GM12864 (cell line): ENCODE results near the gene HS3ST4.
"Not testable (repeated sequence)": the region's sequence is repeated elsewhere in the genome, so short reads cannot be mapped to it uniquely, and the experiment has no call there.

Experiments
- DNase-seq: peaks from one replicate; pipeline ENCODE4 v3.0.0-alpha.2; 2011; ENCODE audit warnings: low read depth
- H3K4me3 ChIP-seq: 2 replicates; pipeline ENCODE4 v1.5.1; 2011; ENCODE audit warnings: mild to moderate bottlenecking, low read depth, low read length, control low read depth
- TF ChIP-seq, protein P1 (sequence below): IDR thresholded peaks from 2 replicates; pipeline ENCODE4 v1.5.1; 2011; ENCODE audit warnings: low read depth, mild to moderate bottlenecking, moderate library complexity, low read length, control low read depth, inconsistent platforms; ENCODE audit errors: missing control alignments

The HS3ST4 gene

DNA sequence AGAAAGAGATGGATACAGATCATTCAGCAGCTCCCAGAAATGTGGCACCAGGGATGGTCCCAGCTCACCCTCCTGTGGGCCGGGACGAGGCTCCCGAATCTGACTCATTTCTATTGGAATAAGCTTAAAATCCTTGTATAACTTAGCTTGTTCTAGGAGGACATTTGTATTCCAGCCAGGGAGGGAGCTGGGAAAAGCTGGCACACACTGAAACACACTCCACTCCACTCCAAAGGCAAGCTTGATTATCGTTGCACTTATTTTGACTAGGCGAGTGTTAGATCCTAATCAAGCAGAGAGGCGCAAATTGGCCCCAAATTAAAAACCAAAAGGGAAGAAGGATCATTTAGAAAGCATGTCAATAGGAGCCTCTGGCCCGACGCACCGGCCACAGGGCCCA is 339.5 kb downstream of the HS3ST4 start:
- H3K4me3 ChIP-seq = no peak overlapping the region
- TF ChIP-seq, protein P1, sequence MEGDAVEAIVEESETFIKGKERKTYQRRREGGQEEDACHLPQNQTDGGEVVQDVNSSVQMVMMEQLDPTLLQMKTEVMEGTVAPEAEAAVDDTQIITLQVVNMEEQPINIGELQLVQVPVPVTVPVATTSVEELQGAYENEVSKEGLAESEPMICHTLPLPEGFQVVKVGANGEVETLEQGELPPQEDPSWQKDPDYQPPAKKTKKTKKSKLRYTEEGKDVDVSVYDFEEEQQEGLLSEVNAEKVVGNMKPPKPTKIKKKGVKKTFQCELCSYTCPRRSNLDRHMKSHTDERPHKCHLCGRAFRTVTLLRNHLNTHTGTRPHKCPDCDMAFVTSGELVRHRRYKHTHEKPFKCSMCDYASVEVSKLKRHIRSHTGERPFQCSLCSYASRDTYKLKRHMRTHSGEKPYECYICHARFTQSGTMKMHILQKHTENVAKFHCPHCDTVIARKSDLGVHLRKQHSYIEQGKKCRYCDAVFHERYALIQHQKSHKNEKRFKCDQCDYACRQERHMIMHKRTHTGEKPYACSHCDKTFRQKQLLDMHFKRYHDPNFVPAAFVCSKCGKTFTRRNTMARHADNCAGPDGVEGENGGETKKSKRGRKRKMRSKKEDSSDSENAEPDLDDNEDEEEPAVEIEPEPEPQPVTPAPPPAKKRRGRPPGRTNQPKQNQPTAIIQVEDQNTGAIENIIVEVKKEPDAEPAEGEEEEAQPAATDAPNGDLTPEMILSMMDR = no peak
- DNase-seq = no peak

DNA sequence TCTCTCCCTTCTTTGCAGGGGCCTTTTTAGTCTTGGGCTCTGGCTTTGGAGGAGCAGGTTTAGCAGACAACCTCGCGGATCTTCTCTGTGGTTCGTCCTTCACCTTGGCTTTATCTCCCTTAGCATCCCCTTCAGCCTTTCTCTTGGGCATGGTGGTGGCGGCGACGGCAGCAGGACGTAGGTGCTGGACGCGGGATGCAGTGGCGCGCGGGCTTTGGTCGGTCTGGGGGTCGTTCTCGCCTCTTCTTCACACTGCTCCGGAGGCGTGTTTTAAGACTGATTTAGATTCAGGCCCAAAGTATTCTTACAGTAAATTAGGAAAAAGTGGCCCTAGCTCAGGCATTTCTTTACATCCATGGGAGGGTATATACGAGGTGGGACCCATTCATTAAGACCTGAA is 340.9 kb downstream of the HS3ST4 start:
- H3K4me3 ChIP-seq, DNase-seq: not testable (repeated sequence)

DNA sequence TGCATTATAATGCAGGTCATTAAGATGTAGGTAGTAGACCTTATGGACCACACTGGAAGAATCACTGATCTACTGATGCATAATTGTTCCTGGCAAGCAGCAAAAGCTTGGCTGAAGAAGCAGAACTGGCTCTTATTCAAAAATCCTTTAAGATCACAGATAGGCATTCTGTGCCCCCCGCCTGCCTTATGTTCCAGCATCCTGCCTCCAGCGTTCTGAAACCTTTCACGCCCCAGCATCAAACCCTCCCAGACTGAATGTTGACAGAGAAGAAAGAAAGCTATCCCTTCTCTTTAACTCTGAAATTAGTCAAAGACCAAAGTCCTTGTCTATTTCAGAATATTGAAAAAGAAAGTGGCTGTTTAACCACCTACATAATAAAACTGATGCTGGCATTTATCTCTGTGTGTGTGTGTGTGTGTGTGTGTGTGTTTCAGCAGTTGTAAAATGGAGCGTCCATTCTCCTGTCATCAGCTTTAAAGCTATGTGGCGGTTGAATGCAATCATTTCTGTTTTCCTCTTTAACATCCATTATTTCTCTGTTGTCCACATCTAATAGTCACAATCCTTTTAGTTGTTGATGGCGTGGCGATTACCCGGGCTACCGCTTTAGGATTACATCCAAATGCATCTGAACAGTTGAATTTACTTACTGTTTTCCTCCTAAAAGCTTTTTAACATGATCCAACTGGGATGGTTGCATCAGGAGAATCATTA is 350.4 kb downstream of the HS3ST4 start:
- DNase-seq = no peak
- H3K4me3 ChIP-seq = no peak overlapping the region
- TF ChIP-seq, protein P1 = no peak

DNA sequence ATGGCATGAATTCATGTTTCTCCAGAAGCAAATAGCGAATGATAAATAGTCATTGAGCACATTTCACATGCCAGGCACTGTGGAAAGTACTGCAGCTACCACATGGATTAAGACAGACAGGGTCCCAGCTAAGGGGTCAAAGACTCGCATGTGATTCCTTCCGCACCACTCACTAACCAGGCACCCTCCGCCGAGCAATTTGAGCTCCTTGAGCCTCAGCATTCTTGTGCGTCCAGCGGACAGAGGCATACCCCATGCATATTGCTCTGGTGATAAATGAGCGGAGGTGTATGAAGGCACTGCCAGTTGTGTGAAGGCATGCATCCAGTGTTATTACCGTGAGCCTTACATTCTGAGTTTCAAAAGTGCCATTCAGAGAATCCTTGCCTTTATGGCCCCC is 358.7 kb downstream of the HS3ST4 start:
- TF ChIP-seq, protein P1 = no peak
- DNase-seq = no peak
- H3K4me3 ChIP-seq = no peak overlapping the region

DNA sequence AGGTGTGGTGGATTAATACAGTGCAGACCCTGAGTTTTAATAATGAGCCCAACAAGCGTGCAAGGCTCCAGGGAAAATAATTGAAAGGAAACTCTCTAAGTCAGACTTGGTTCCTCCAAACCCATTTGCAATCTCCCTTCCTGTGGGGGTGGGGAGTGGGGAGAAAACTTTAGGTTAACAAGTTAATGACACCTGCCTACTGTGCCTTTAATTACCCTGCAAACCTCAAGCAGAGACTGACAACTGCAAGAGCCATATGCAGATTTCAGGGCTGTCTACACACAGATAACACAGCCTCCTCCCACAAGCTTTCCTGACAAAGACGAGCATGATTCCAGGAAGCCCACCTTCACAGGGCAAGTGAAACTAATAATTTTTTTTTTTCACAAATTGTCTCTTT is 359.3 kb downstream of the HS3ST4 start:
- no peak for DNase-seq
- H3K4me3 ChIP-seq = no peak overlapping the region
- TF ChIP-seq, protein P1 = no peak

DNA sequence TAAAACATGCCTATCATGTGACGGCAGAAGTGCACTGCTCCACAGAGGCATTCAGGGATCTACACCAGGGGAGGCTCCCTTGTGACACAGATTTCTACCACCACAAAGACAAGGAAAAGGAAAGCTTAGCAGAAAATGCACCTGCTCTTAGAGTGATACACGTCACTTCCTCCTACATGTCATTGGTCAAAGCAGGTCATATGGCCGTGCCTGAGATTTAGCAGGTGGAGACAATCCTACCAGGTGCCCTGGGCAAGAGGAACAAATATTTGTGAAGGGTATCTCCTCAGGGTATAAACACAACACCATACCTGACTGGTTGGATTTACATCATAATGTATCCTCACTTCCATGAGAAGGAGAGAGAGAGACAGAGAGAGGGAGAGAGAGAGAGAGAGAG is 362.1 kb downstream of the HS3ST4 start:
- TF ChIP-seq, protein P1 = no peak
- no peak for DNase-seq
- no peak overlapping the region for H3K4me3 ChIP-seq

DNA sequence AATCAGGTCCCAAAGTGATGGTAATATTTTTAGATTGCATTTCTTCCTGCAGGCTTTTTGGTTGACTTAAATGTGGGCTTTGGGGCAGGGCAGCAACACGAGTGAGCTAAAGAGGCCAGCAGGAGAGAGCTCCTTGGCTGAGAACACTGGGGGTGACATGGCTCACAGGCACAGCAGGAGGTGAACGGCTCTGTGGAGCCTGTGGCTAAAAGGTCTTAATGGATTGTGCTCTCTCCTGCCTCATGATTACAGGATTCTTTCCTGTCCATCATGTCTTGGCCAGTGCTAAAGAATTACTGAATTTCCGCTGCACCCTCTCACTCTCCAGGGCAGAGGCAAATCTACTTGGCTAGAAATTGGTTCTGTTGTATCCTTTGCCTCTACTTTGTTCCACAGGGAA is 366.6 kb downstream of the HS3ST4 start:
- TF ChIP-seq, protein P1 = no peak
- no peak for DNase-seq

More for the DNA sequence above, 366.6 kb downstream of the HS3ST4 start:
- H3K4me3 ChIP-seq = no peak overlapping the region
